DOHH2 (cell line): ENCODE results near the gene SPIRE1.

Source experiments
- H3F3A ChIP-seq: fragments of 200-600 bp; sonication (generic), shearing (Covaris generic); 2 replicates; pipeline ENCODE4 v1.6.0; 2016; ENCODE audit warnings: antibody characterized with exemption, mild to moderate bottlenecking; ENCODE audit not compliant: control insufficient read depth, insufficient read depth
- H3K27ac ChIP-seq: fragments of 200-600 bp; sonication (generic); 2 replicates; pipeline ENCODE4 v1.5.1; 2014; ENCODE audit warnings: low read depth, mild to moderate bottlenecking, low read length, moderate library complexity
- H3K27me3 ChIP-seq: fragments of 200-600 bp; sonication (generic); 2 replicates; pipeline ENCODE4 v1.6.1; 2014; ENCODE audit warnings: mild to moderate bottlenecking, low read length, mixed read lengths; ENCODE audit not compliant: control insufficient read depth
- H3K36me3 ChIP-seq: fragments of 200-600 bp; sonication (generic); 2 replicates; pipeline ENCODE4 v1.6.1; 2014; ENCODE audit warnings: mild to moderate bottlenecking, low read length, moderate library complexity, mixed read lengths; ENCODE audit not compliant: control insufficient read depth
- H3K4me1 ChIP-seq: fragments of 200-600 bp; sonication (generic); 2 replicates; pipeline ENCODE4 v1.6.1; 2014; ENCODE audit warnings: mild to moderate bottlenecking, low read length, mixed read lengths; ENCODE audit not compliant: control insufficient read depth
- H3K4me2 ChIP-seq: fragments of 200-600 bp; sonication (generic); 2 replicates; pipeline ENCODE4 v1.6.0; 2014; ENCODE audit warnings: mild to moderate bottlenecking, low read length, moderate library complexity
- H3K4me3 ChIP-seq: fragments of 200-600 bp; sonication (generic); 2 replicates; pipeline ENCODE4 v1.5.1; 2014; ENCODE audit warnings: mild to moderate bottlenecking, low read length, mixed read lengths
- H3K79me2 ChIP-seq: fragments of 200-600 bp; sonication (generic); 2 replicates; pipeline ENCODE4 v1.6.1; 2014; ENCODE audit warnings: mild to moderate bottlenecking, low read length, mixed read lengths; ENCODE audit not compliant: control insufficient read depth
- H3K9me2 ChIP-seq: fragments of 200-600 bp; sonication (generic); replicated peaks from 2 replicates; pipeline ENCODE4 v1.6.1; 2014; ENCODE audit warnings: mild to moderate bottlenecking, low read length, mixed read lengths; ENCODE audit not compliant: control insufficient read depth
- H3K9me3 ChIP-seq: fragments of 200-600 bp; sonication (generic); 2 replicates; pipeline ENCODE4 v1.6.1; 2014; ENCODE audit warnings: antibody characterized with exemption, low read length, mixed read lengths; ENCODE audit not compliant: control insufficient read depth, insufficient read depth
- H4K20me1 ChIP-seq: fragments of 200-600 bp; sonication (generic); 2 replicates; pipeline ENCODE4 v1.6.0; 2014; ENCODE audit warnings: low read depth, mild to moderate bottlenecking, antibody characterized with exemption, low read length, moderate library complexity; ENCODE audit not compliant: control insufficient read depth, insufficient read depth
- CTCF ChIP-seq: fragments of 200-600 bp; sonication (generic); IDR thresholded peaks from one replicate; pipeline ENCODE4 v1.5.1; 2014; ENCODE audit warnings: antibody characterized with exemption, mild to moderate bottlenecking, low read depth, low read length; ENCODE audit not compliant: poor library complexity, severe bottlenecking
- EZH2phosphoT487 ChIP-seq: fragments of 200-600 bp; sonication (generic); IDR thresholded peaks from 2 replicates; pipeline ENCODE4 v1.6.1; 2017; ENCODE audit warnings: borderline replicate concordance, mild to moderate bottlenecking, antibody characterized with exemption, low read length, moderate library complexity, mixed read lengths

Gene SPIRE1

GRCh38 chr18:12517142-12517825 is 140.6 kb downstream of the SPIRE1 start:
- Histone ChIP-seq H3F3A (no peaks in the 10 kb centered on the region), H3K79me2 (no peaks in the 10 kb centered on the region), H3K4me2 (no peak overlapping the region), H3K36me3 (no peaks in the 10 kb centered on the region), H3K4me1 (peaks cover 8% of the 10 kb centered on the region), H3K9me2 (no peaks in the 10 kb centered on the region), H4K20me1 (no peaks in the 10 kb centered on the region), H3K27me3 (no peaks in the 10 kb centered on the region), H3K4me3 (no peak overlapping the region), H3K27ac (no peak overlapping the region), H3K9me3 (no peaks in the 10 kb centered on the region)
- no peak for TF ChIP-seq CTCF
- TF ChIP-seq EZH2phosphoT487: no peak

- Histone ChIP-seq H4K20me1 (no peaks in the 10 kb centered on the region), H3K79me2 (no peaks in the 10 kb centered on the region), H3K4me1 (peaks cover 8% of the 10 kb centered on the region), H3K27ac (no peak overlapping the region), H3K27me3 (no peaks in the 10 kb centered on the region), H3K36me3 (no peaks in the 10 kb centered on the region), H3K4me2 (no peak overlapping the region), H3K4me3 (no peak overlapping the region), H3K9me2 (no peaks in the 10 kb centered on the region), H3K9me3 (no peaks in the 10 kb centered on the region), H3F3A (no peaks in the 10 kb centered on the region)
- TF ChIP-seq EZH2phosphoT487 (no peak), CTCF (no peak)
Observed at GRCh38 chr18:12516049-12516630, 141.8 kb downstream of the SPIRE1 start.

- Histone ChIP-seq H3K27ac (no peak overlapping the region), H3K9me3 (no peaks in the 10 kb centered on the region), H3K36me3 (no peaks in the 10 kb centered on the region), H3K4me3 (no peak overlapping the region), H3F3A (no peaks in the 10 kb centered on the region), H3K4me2 (no peak overlapping the region), H3K27me3 (no peaks in the 10 kb centered on the region), H4K20me1 (no peaks in the 10 kb centered on the region), H3K79me2 (no peaks in the 10 kb centered on the region), H3K9me2 (no peaks in the 10 kb centered on the region), H3K4me1 (peaks cover 5% of the 10 kb centered on the region)
- no peak for TF ChIP-seq EZH2phosphoT487
- no peak for TF ChIP-seq CTCF
Observed at GRCh38 chr18:12515550-12515949, 142.4 kb downstream of the SPIRE1 start.
